ENCODE results near the gene METTL23. TPM values are rescaled to one million over a fixed set of nuclear protein-coding genes. Genes with fewer than 3 reads are reported as not detected.

METTL23 gene
- total RNA-seq, 1 experiment from 2014 or later = 57.8 TPM

- intact Hi-C loops (cut with micrococcal nuclease) = no loop called here
- H3K79me2 ChIP-seq (ENCODE audit: insufficient read depth, low read length) = peaks cover 65% of the 10 kb centered on the region
- no peaks in the 10 kb centered on the region for H3K9me2 ChIP-seq (ENCODE audit: insufficient read depth)
- H2AFZ ChIP-seq (ENCODE audit: low read depth, low read length, poor library complexity, severe bottlenecking) = no peak overlapping the region
- no TSS peak for BruUV-seq (replicated peaks)
- no peak overlapping the region for H3K4me2 ChIP-seq (ENCODE audit: low read length)
- DNase-seq (ENCODE audit: low read depth, low spot score) = no peak
- H3K27me3 ChIP-seq (ENCODE audit: insufficient read depth, low read length) = no peaks in the 10 kb centered on the region
- ChIA-PET POLR2A (interaction anchor here (0.9 kb wide), 1 partner anchor 9 kb away, joined by 3 read pairs; the partner anchor contains the start of gene MXRA7), CTCF (no interaction called here), RAD21 (ENCODE audit: low non-redundant PET in 1 of 2, low total read pairs in 2 of 2, uncharacterized antibody in 2 of 2, unreplicated experiment in 2 of 2) (no interaction called here)
- peaks cover 2% of the 10 kb centered on the region; the same call in 1 of the 2 replicates for H4K20me1 ChIP-seq (ENCODE audit: insufficient read depth)
- H3K9me3 ChIP-seq (ENCODE audit: control insufficient read depth in 1 of 2, insufficient read depth in 1 of 2, low read depth in 1 of 2, low read length in 2 of 2) = no peaks in the 10 kb centered on the region
- no peak overlapping the region for H3K9ac ChIP-seq (ENCODE audit: low read length)
- H3K4me3 ChIP-seq (replicated peaks in 1 of 2; ENCODE audit: low read depth in 1 of 2, low read length in 2 of 2) = no peak overlapping the region
- ATAC-seq = no peak
- peaks cover 77 to 88% of the 10 kb centered on the region in 2 experiments for H3K36me3 ChIP-seq (ENCODE audit: control insufficient read depth in 1 of 2, insufficient read depth in 2 of 2, low read length in 2 of 2)
- H3K27ac ChIP-seq (ENCODE audit: low read depth, low read length) = no peak overlapping the region
- TF ChIP-seq SRF (IDR thresholded peaks at IDR 0.05; ENCODE audit: low read depth) (no peak), EZH2phosphoT487 (IDR thresholded peaks at IDR 0.05; ENCODE audit: borderline replicate concordance) (no peak), CEBPB (IDR thresholded peaks at IDR 0.05; ENCODE audit: low read depth) (no peak), SP1 (IDR thresholded peaks at IDR 0.05; ENCODE audit: low read depth) (no peak), CTCF (IDR thresholded peaks at IDR 0.05 in 2 of 3, conservative IDR thresholded peaks at IDR 0.05 in 1 of 3; ENCODE audit: borderline replicate concordance in 1 of 3, insufficient read depth in 1 of 3, low read depth in 2 of 3, low read length in 2 of 3) (no peak), POLR2A (IDR thresholded peaks at IDR 0.05; ENCODE audit: borderline replicate concordance, extremely low read depth, insufficient read depth, insufficient read length) (no peak), ZNF274 (IDR thresholded peaks at IDR 0.05; ENCODE audit: low read depth, low read length) (no peak), POLR2AphosphoS5 (IDR thresholded peaks at IDR 0.05; ENCODE audit: low read depth, low read length) (no peak), REST (IDR thresholded peaks at IDR 0.05; ENCODE audit: low read depth) (no peak)
- H3K4me1 ChIP-seq (ENCODE audit: control insufficient read depth in 1 of 2, insufficient read depth in 2 of 2, low read length in 2 of 2) = peaks cover 2 to 5% of the 10 kb centered on the region in 2 experiments
Measured at GRCh38 chr17:76720211-76720610, 6.4 kb upstream of the METTL23 start.

Data from HCT116 (cell line).